WTC11 (cell line): ENCODE results near the gene FHIP2A. TPM values are rescaled to one million over a fixed set of nuclear protein-coding genes. Genes with fewer than 3 reads are reported as not detected.

Experiments
- ATAC-seq: fragments of 200-7000 bp; cut with Tn5 transposase; 2 replicates; pipeline ENCODE4 v1.10.0; 2021; ENCODE audit warnings: mild to moderate bottlenecking, moderate library complexity
- CTCF ChIA-PET: fragments of 300-600 bp; sonication (Branson Sonifier 250); formaldehyde crosslinking; loops from one replicate; lab custom pipeline; 2021; ENCODE audit warnings: antibody characterized with exemption; lab: Charles Lee
- POLR2A ChIA-PET: fragments of 350-600 bp; sonication (Branson Sonifier 250); formaldehyde crosslinking; loops from one replicate; lab custom pipeline; 2021; ENCODE audit warnings: antibody characterized with exemption; lab: Charles Lee
- DNase-seq: peaks from one replicate; pipeline ENCODE4 v3.0.0; 2021; ENCODE audit warnings: low spot score
- H3K27ac Mint-ChIP-seq: 2 replicates; pipeline ENCODE4 v1.8.0; 2021; ENCODE audit warnings: mixed read lengths
- H3K27me3 Mint-ChIP-seq: 2 replicates; pipeline ENCODE4 v1.8.0; 2021; ENCODE audit warnings: low read depth, mild to moderate bottlenecking, moderate library complexity, mixed read lengths
- H3K36me3 Mint-ChIP-seq: 2 replicates; pipeline ENCODE4 v1.8.0; 2021; ENCODE audit warnings: mixed read lengths
- H3K4me1 Mint-ChIP-seq: 2 replicates; pipeline ENCODE4 v1.8.0; 2022; ENCODE audit warnings: mixed read lengths
- H3K4me3 Mint-ChIP-seq: 2 replicates; pipeline ENCODE4 v1.8.0; 2021; ENCODE audit warnings: mild to moderate bottlenecking, moderate library complexity, mixed read lengths
- H3K9me3 Mint-ChIP-seq: 2 replicates; pipeline ENCODE4 v1.8.0; 2021; ENCODE audit warnings: mixed read lengths
- CBFB ChIP-seq: sonication (generic); formaldehyde crosslinking; IDR thresholded peaks from 2 replicates; pipeline ENCODE4 v1.8.1; 2022; ENCODE audit warnings: mild to moderate bottlenecking, low read depth, missing genetic modification reagents
- MYBL2 ChIP-seq: sonication (generic); formaldehyde crosslinking; IDR thresholded peaks from 2 replicates; pipeline ENCODE4 v1.8.1; 2023; ENCODE audit warnings: mild to moderate bottlenecking, moderate library complexity, missing genetic modification reagents
- NFE2L1 ChIP-seq: sonication (generic); formaldehyde crosslinking; IDR thresholded peaks from 2 replicates; pipeline ENCODE4 v1.8.1; 2023; ENCODE audit warnings: missing genetic modification reagents
- NR2C2 ChIP-seq: sonication (generic); formaldehyde crosslinking; IDR thresholded peaks from 2 replicates; pipeline ENCODE4 v1.8.0; 2022; ENCODE audit warnings: mild to moderate bottlenecking, missing genetic modification reagents
- OVOL2 ChIP-seq: fragments of 250-450 bp; sonication (Bioruptor Pico); IDR thresholded peaks from 2 replicates; pipeline ENCODE4 v1.9.0; 2021; ENCODE audit warnings: mild to moderate bottlenecking, borderline replicate concordance
- RELA ChIP-seq: sonication (generic); formaldehyde crosslinking; IDR thresholded peaks from 2 replicates; pipeline ENCODE4 v1.8.1; 2022; ENCODE audit warnings: missing genetic modification reagents, mild to moderate bottlenecking, borderline replicate concordance
- SMAD3 ChIP-seq: sonication (generic); formaldehyde crosslinking; IDR thresholded peaks from 2 replicates; pipeline ENCODE4 v1.8.0; 2022; ENCODE audit warnings: missing genetic modification reagents, mild to moderate bottlenecking, borderline replicate concordance
- SP1 ChIP-seq: sonication (generic); formaldehyde crosslinking; conservative IDR thresholded peaks from 2 replicates; pipeline ENCODE4 v1.8.1; 2022; ENCODE audit warnings: missing genetic modification reagents
- TEAD1 ChIP-seq: sonication (generic); formaldehyde crosslinking; IDR thresholded peaks from 2 replicates; pipeline ENCODE4 v1.8.0; 2022; ENCODE audit warnings: mild to moderate bottlenecking, missing genetic modification reagents
- ZNF423 ChIP-seq: fragments of 250-450 bp; sonication (Bioruptor Pico); IDR thresholded peaks from 2 replicates; pipeline ENCODE4 v2.1.2; 2022; ENCODE audit warnings: mild to moderate bottlenecking, moderate library complexity
- total RNA-seq: library from RNA; stranded (reverse); gene quantifications from 3 replicates; pipeline ENCODE4 v1.2.3, GENCODE V29; 2021
- TF ChIP-seq, protein P1 (sequence below): sonication (generic); formaldehyde crosslinking; IDR thresholded peaks from 2 replicates; pipeline ENCODE4 v1.8.1; 2023; ENCODE audit warnings: mild to moderate bottlenecking, missing genetic modification reagents, borderline replicate concordance
- TF ChIP-seq, protein P2 (sequence below): sonication (generic); formaldehyde crosslinking; IDR thresholded peaks from 2 replicates; pipeline ENCODE4 v1.8.0; 2023; ENCODE audit warnings: mild to moderate bottlenecking, missing genetic modification reagents
- TF ChIP-seq, protein P3 (sequence below): fragments of 250-450 bp; sonication (Bioruptor Pico); IDR thresholded peaks from 2 replicates; pipeline ENCODE4 v1.9.0; 2021; ENCODE audit warnings: mild to moderate bottlenecking
- TF ChIP-seq, protein P4 (sequence below): sonication (generic); formaldehyde crosslinking; IDR thresholded peaks from 2 replicates; pipeline ENCODE4 v1.8.1; 2022; ENCODE audit warnings: low read depth, mild to moderate bottlenecking, moderate library complexity, missing genetic modification reagents, borderline replicate concordance
- TF ChIP-seq, protein P5 (sequence below): sonication (generic); formaldehyde crosslinking; IDR thresholded peaks from 2 replicates; pipeline ENCODE4 v1.8.0; 2022; ENCODE audit warnings: mild to moderate bottlenecking, missing genetic modification reagents
- TF ChIP-seq, protein P6 (sequence below): fragments of 250-450 bp; sonication (Bioruptor Pico); IDR thresholded peaks from 2 replicates; pipeline ENCODE4 v1.8.0; 2021; ENCODE audit warnings: mild to moderate bottlenecking
- TF ChIP-seq, protein P7 (sequence below): sonication (generic); formaldehyde crosslinking; IDR thresholded peaks from 2 replicates; pipeline ENCODE4 v1.8.0; 2022; ENCODE audit warnings: missing genetic modification reagents
- TF ChIP-seq, protein P8 (sequence below): fragments of 250-450 bp; sonication (Bioruptor Pico); IDR thresholded peaks from 2 replicates; pipeline ENCODE4 v2.1.2; 2022; ENCODE audit warnings: mild to moderate bottlenecking, moderate library complexity

The FHIP2A gene
- total RNA-seq, 1 experiment from 2014 or later = 15.5 TPM

DNA sequence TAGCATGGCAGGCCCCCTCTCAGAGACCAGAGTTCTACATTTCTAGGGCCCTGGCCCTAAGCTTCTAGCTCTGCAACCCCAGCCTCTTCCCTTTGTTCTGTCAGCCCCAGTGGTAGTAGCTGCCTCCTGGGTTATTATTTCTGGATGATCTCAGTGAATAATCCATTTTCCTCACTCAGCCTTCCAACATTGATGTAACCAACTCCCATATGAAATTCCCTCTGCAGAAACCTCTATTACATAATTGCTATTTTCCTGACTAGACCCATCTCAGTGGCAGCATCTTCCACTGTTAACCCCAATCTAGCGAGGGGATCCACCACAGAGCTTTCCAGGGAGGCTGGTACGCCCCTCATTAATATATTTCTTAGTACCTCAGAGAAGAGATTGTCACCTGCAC is 49.8 kb downstream of the FHIP2A start:
- ChIA-PET POLR2A (no interaction called here), CTCF (interaction anchor here (1.3 to 2.7 kb wide), 3 partner anchors 8 to 258 kb away, joined by 4 to 7 read pairs (median 4); partner anchors contain the start of gene FHIP2A)
- Mint-ChIP-seq H3K27me3 (no peaks in the 10 kb centered on the region; the same call in 1 of the 2 replicates), H3K27ac (no peak overlapping the region), H3K9me3 (no peaks in the 10 kb centered on the region; the same call in 1 of the 2 replicates), H3K36me3 (no peaks in the 10 kb centered on the region), H3K4me3 (no peak overlapping the region), H3K4me1 (peaks cover 6% of the 10 kb centered on the region)
- TF ChIP-seq, protein P1, sequence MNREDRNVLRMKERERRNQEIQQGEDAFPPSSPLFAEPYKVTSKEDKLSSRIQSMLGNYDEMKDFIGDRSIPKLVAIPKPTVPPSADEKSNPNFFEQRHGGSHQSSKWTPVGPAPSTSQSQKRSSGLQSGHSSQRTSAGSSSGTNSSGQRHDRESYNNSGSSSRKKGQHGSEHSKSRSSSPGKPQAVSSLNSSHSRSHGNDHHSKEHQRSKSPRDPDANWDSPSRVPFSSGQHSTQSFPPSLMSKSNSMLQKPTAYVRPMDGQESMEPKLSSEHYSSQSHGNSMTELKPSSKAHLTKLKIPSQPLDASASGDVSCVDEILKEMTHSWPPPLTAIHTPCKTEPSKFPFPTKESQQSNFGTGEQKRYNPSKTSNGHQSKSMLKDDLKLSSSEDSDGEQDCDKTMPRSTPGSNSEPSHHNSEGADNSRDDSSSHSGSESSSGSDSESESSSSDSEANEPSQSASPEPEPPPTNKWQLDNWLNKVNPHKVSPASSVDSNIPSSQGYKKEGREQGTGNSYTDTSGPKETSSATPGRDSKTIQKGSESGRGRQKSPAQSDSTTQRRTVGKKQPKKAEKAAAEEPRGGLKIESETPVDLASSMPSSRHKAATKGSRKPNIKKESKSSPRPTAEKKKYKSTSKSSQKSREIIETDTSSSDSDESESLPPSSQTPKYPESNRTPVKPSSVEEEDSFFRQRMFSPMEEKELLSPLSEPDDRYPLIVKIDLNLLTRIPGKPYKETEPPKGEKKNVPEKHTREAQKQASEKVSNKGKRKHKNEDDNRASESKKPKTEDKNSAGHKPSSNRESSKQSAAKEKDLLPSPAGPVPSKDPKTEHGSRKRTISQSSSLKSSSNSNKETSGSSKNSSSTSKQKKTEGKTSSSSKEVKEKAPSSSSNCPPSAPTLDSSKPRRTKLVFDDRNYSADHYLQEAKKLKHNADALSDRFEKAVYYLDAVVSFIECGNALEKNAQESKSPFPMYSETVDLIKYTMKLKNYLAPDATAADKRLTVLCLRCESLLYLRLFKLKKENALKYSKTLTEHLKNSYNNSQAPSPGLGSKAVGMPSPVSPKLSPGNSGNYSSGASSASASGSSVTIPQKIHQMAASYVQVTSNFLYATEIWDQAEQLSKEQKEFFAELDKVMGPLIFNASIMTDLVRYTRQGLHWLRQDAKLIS (CRISPR knock-in tag) = no peak
- TF ChIP-seq SP1 (no peak), CBFB (no peak), NFE2L1 (CRISPR knock-in tag) (no peak), SMAD3 (CRISPR knock-in tag) (no peak), ZNF423 (CRISPR knock-in tag) (no peak), OVOL2 (no peak), MYBL2 (CRISPR knock-in tag) (no peak), TEAD1 (no peak), NR2C2 (no peak), RELA (CRISPR knock-in tag) (no peak)
- TF ChIP-seq, protein P2, sequence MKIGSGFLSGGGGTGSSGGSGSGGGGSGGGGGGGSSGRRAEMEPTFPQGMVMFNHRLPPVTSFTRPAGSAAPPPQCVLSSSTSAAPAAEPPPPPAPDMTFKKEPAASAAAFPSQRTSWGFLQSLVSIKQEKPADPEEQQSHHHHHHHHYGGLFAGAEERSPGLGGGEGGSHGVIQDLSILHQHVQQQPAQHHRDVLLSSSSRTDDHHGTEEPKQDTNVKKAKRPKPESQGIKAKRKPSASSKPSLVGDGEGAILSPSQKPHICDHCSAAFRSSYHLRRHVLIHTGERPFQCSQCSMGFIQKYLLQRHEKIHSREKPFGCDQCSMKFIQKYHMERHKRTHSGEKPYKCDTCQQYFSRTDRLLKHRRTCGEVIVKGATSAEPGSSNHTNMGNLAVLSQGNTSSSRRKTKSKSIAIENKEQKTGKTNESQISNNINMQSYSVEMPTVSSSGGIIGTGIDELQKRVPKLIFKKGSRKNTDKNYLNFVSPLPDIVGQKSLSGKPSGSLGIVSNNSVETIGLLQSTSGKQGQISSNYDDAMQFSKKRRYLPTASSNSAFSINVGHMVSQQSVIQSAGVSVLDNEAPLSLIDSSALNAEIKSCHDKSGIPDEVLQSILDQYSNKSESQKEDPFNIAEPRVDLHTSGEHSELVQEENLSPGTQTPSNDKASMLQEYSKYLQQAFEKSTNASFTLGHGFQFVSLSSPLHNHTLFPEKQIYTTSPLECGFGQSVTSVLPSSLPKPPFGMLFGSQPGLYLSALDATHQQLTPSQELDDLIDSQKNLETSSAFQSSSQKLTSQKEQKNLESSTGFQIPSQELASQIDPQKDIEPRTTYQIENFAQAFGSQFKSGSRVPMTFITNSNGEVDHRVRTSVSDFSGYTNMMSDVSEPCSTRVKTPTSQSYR = no peak
- TF ChIP-seq, protein P3, sequence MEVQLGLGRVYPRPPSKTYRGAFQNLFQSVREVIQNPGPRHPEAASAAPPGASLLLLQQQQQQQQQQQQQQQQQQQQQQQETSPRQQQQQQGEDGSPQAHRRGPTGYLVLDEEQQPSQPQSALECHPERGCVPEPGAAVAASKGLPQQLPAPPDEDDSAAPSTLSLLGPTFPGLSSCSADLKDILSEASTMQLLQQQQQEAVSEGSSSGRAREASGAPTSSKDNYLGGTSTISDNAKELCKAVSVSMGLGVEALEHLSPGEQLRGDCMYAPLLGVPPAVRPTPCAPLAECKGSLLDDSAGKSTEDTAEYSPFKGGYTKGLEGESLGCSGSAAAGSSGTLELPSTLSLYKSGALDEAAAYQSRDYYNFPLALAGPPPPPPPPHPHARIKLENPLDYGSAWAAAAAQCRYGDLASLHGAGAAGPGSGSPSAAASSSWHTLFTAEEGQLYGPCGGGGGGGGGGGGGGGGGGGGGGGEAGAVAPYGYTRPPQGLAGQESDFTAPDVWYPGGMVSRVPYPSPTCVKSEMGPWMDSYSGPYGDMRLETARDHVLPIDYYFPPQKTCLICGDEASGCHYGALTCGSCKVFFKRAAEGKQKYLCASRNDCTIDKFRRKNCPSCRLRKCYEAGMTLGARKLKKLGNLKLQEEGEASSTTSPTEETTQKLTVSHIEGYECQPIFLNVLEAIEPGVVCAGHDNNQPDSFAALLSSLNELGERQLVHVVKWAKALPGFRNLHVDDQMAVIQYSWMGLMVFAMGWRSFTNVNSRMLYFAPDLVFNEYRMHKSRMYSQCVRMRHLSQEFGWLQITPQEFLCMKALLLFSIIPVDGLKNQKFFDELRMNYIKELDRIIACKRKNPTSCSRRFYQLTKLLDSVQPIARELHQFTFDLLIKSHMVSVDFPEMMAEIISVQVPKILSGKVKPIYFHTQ (CRISPR knock-in tag) = no peak
- TF ChIP-seq, protein P4, sequence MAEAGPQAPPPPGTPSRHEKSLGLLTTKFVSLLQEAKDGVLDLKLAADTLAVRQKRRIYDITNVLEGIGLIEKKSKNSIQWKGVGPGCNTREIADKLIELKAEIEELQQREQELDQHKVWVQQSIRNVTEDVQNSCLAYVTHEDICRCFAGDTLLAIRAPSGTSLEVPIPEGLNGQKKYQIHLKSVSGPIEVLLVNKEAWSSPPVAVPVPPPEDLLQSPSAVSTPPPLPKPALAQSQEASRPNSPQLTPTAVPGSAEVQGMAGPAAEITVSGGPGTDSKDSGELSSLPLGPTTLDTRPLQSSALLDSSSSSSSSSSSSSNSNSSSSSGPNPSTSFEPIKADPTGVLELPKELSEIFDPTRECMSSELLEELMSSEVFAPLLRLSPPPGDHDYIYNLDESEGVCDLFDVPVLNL (CRISPR knock-in tag) = no peak
- TF ChIP-seq, protein P5, sequence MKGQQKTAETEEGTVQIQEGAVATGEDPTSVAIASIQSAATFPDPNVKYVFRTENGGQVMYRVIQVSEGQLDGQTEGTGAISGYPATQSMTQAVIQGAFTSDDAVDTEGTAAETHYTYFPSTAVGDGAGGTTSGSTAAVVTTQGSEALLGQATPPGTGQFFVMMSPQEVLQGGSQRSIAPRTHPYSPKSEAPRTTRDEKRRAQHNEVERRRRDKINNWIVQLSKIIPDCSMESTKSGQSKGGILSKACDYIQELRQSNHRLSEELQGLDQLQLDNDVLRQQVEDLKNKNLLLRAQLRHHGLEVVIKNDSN (CRISPR knock-in tag) = no peak
- TF ChIP-seq, protein P6, sequence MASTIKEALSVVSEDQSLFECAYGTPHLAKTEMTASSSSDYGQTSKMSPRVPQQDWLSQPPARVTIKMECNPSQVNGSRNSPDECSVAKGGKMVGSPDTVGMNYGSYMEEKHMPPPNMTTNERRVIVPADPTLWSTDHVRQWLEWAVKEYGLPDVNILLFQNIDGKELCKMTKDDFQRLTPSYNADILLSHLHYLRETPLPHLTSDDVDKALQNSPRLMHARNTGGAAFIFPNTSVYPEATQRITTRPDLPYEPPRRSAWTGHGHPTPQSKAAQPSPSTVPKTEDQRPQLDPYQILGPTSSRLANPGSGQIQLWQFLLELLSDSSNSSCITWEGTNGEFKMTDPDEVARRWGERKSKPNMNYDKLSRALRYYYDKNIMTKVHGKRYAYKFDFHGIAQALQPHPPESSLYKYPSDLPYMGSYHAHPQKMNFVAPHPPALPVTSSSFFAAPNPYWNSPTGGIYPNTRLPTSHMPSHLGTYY (CRISPR knock-in tag) = no peak
- TF ChIP-seq, protein P7, sequence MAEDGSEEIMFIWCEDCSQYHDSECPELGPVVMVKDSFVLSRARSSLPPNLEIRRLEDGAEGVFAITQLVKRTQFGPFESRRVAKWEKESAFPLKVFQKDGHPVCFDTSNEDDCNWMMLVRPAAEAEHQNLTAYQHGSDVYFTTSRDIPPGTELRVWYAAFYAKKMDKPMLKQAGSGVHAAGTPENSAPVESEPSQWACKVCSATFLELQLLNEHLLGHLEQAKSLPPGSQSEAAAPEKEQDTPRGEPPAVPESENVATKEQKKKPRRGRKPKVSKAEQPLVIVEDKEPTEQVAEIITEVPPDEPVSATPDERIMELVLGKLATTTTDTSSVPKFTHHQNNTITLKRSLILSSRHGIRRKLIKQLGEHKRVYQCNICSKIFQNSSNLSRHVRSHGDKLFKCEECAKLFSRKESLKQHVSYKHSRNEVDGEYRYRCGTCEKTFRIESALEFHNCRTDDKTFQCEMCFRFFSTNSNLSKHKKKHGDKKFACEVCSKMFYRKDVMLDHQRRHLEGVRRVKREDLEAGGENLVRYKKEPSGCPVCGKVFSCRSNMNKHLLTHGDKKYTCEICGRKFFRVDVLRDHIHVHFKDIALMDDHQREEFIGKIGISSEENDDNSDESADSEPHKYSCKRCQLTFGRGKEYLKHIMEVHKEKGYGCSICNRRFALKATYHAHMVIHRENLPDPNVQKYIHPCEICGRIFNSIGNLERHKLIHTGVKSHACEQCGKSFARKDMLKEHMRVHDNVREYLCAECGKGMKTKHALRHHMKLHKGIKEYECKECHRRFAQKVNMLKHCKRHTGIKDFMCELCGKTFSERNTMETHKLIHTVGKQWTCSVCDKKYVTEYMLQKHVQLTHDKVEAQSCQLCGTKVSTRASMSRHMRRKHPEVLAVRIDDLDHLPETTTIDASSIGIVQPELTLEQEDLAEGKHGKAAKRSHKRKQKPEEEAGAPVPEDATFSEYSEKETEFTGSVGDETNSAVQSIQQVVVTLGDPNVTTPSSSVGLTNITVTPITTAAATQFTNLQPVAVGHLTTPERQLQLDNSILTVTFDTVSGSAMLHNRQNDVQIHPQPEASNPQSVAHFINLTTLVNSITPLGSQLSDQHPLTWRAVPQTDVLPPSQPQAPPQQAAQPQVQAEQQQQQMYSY (CRISPR knock-in tag) = no peak
- TF ChIP-seq, protein P8, sequence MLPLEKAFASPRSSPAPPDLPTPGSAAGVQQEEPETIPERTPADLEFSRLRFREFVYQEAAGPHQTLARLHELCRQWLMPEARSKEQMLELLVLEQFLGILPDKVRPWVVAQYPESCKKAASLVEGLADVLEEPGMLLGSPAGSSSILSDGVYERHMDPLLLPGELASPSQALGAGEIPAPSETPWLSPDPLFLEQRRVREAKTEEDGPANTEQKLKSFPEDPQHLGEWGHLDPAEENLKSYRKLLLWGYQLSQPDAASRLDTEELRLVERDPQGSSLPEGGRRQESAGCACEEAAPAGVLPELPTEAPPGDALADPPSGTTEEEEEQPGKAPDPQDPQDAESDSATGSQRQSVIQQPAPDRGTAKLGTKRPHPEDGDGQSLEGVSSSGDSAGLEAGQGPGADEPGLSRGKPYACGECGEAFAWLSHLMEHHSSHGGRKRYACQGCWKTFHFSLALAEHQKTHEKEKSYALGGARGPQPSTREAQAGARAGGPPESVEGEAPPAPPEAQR (CRISPR knock-in tag) = no peak
- ATAC-seq = no peak
- no peak for DNase-seq
